Motor neuron (in vitro differentiated cells): Measurements from ENCODE around the gene ZNF2. TPM values are rescaled to one million over a fixed set of nuclear protein-coding genes. Genes with fewer than 3 reads are reported as not detected.

ENCODE experiments used
- ATAC-seq, 8 experiments: fragments of 200-7000 bp; cut with Tn5 transposase; replicated peaks in 6 of 8; 2 replicates each; pipeline ENCODE4 v1.8.0; 2021; ENCODE audit warnings: mild to moderate bottlenecking in 8 of 8, moderate library complexity in 8 of 8
- H3K27ac ChIP-seq, 2 donors: fragments of 250-450 bp; sonication (Bioruptor Pico); 2 replicates each; pipeline ENCODE4 v1.9.0; 2021; ENCODE audit warnings: antibody characterized with exemption in 2 of 2, mild to moderate bottlenecking in 2 of 2, moderate library complexity in 1 of 2
- H3K4me1 ChIP-seq, 2 donors: fragments of 250-450 bp; sonication (Bioruptor Pico); replicated peaks in 1 of 2; 2 replicates each; pipeline ENCODE4 v1.6.1; 2021; ENCODE audit warnings: antibody characterized with exemption in 2 of 2, mild to moderate bottlenecking in 2 of 2, moderate library complexity in 1 of 2
- H3K4me3 ChIP-seq, 5 donors: fragments of 250-450 bp; sonication (Bioruptor Pico); 2 replicates each; pipeline ENCODE4 v1.9.0; 2021; ENCODE audit warnings: antibody characterized with exemption in 5 of 5, mild to moderate bottlenecking in 5 of 5, moderate library complexity in 4 of 5
- WGBS, 10 experiments: fragments of 450-650 bp; shearing (Covaris generic); methylation state at CpG; one replicate each; pipeline ENCODE4 v1.0.0; 2022; 5-methylcytosine and 5-hydroxymethylcytosine counted together
- in situ Hi-C, 9 experiments: fragments of 400-800 bp; cut with MboI; loops; one replicate each; pipeline ENCODE4 v1.15.0; 2021; ENCODE audit warnings: low sequenced_read_pairs in 9 of 9, low pct_unique_long_range_greater_than_20kb in 2 of 9; ENCODE audit not compliant: unreplicated experiment in 9 of 9
- total RNA-seq, 8 experiments: library from RNA; unstranded; fragments of 300-600 nt; gene quantifications; 2 replicates each; pipeline versions ENCODE4 v1.2.3 to v1.2.4, GENCODE V29; 2022

Gene ZNF2
- total RNA-seq, 8 experiments from 2014 or later: 3.8 to 8.1 (median 4.8) TPM

- in situ Hi-C loops: no loop called here
- peak overlapping the region; percentile 56 to 85 (median 63) for H3K4me3 ChIP-seq
- no peak overlapping the region for H3K27ac ChIP-seq
- no peak for ATAC-seq
- WGBS, 10 experiments: 20 to 80% (median 55%) methylated on average over 2 to 6 of the region's 6 CpGs; no CpG with 5 or more reads in 1 of the 10 experiments
- peaks cover 8 to 15% of the 10 kb centered on the region in 2 donors for H3K4me1 ChIP-seq
Observed at GRCh38 chr2:95208106-95208505, 42.5 kb downstream of the ZNF2 start.

DNA sequence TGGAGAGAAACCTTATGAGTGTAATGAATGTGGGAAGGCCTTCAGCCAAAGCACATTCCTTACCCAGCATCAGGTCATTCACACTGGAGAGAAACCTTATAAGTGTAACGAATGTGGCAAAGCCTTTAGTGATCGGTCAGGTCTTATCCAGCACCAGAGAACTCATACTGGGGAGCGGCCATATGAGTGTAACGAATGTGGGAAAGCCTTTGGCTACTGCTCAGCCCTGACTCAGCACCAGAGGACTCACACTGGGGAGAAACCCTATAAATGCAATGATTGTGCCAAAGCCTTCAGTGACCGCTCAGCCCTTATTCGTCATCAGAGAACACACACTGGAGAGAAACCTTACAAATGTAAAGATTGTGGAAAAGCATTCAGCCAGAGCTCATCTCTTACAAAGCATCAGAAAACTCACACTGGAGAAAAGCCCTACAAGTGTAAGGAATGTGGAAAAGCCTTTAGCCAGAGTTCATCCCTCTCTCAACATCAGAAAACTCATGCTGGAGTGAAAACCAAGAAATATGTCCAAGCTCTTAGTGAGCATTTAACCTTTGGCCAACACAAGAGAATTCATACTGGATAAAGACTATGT, 49.5 kb downstream of the ZNF2 start:
- Histone ChIP-seq H3K27ac (no peak overlapping the region), H3K4me1 (no peaks in the 10 kb centered on the region), H3K4me3 (no peak overlapping the region)
- in situ Hi-C loops: no loop called here
- no peak for ATAC-seq
- 80 to 100% (median 95%) methylated on average over 1 to 6 of the region's 6 CpGs; no CpG with 5 or more reads in 1 of the 10 experiments for WGBS, 10 experiments

GRCh38 chr2:95220449-95220848, 54.8 kb downstream of the ZNF2 start:
- no peaks in the 10 kb centered on the region for H3K4me1 ChIP-seq
- in situ Hi-C loops: no loop called here
- H3K27ac ChIP-seq: no peak overlapping the region
- no peak for ATAC-seq
- 67 to 100% (median 100%) methylated on average over 1 to 3 of the region's 3 CpGs; no CpG with 5 or more reads in 1 of the 10 experiments for WGBS, 10 experiments
- H3K4me3 ChIP-seq: no peak overlapping the region

DNA sequence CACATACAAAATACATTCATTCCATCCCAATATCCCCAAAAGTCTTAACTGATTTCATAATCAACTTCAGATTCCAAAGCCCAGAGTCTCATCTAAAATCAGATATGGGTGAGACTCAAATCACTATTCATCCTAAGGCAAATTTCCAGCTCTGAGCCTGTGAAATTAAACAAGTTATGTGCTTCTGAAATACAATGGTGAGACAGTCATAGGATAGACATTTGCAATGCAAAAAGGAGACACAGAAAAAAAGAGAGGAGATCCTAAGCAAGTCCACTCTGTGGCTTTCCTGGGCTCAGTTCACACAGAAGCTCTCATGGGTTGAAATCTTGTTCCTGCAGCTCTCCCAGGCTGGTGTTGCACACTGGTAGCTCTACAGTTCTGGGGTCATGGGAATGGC, 60.0 kb downstream of the ZNF2 start:
- Histone ChIP-seq H3K4me3 (no peak overlapping the region), H3K27ac (no peak overlapping the region), H3K4me1 (no peaks in the 10 kb centered on the region)
- peak in 3 of 8 experiments; percentile 55 to 95 (median 75) for ATAC-seq
- in situ Hi-C loops: no loop called here

GRCh38 chr2:95231723-95232122, 66.1 kb downstream of the ZNF2 start:
- WGBS, 10 experiments: 0 to 80% (median 46%) methylated on average over 1 to 3 of the region's 3 CpGs; no CpG with 5 or more reads in 2 of the 10 experiments
- Histone ChIP-seq H3K27ac (no peak overlapping the region), H3K4me1 (no peaks in the 10 kb centered on the region), H3K4me3 (no peak overlapping the region)
- ATAC-seq: peak in 3 of 8 experiments; percentile 54 to 74 (median 58)
- in situ Hi-C loops: no loop called here

GRCh38 chr2:95232232-95232631, 66.6 kb downstream of the ZNF2 start:
- WGBS, 10 experiments: 29 to 83% (median 50%) methylated on average over 1 of the region's 1 CpG; no CpG with 5 or more reads in 7 of the 10 experiments
- in situ Hi-C loops: no loop called here
- ATAC-seq: no peak

More at GRCh38 chr2:95232232-95232631, 66.6 kb downstream of the ZNF2 start:
- no peak overlapping the region for H3K27ac ChIP-seq
- H3K4me1 ChIP-seq: no peaks in the 10 kb centered on the region
- no peak overlapping the region for H3K4me3 ChIP-seq

Other genes with a start within 250 kb of the ZNF2 start
- gene MAL, start 140.1 kb upstream of the ZNF2 start, total RNA-seq: 10 to 100 TPM in 2 of 8 experiments, 1 to 10 TPM in 4, under 1 TPM in 2; 0.41 to 62.2 (median 2.1) TPM
- 10 to 100 TPM; 41.9 to 96.7 (median 54.3) TPM for gene MRPS5, start 44.0 kb upstream of the ZNF2 start, total RNA-seq
- 10 to 100 TPM; 10.3 to 25.6 (median 18.1) TPM for gene ZNF514, start 6.0 kb upstream of the ZNF2 start, total RNA-seq
- gene ZNF892, start 41.7 kb downstream of the ZNF2 start, total RNA-seq: 10 to 100 TPM in 4 of 8 experiments, 1 to 10 TPM in 4; 2.5 to 12.4 (median 9.7) TPM
- gene PROM2, start 108.6 kb downstream of the ZNF2 start, total RNA-seq: 1 to 10 TPM in 6 of 8 experiments, under 1 TPM in 2; 0.58 to 4.6 (median 2.0) TPM
- gene KCNIP3, start 131.5 kb downstream of the ZNF2 start, total RNA-seq: 1 to 10 TPM in 7 of 8 experiments, under 1 TPM in 1; 0.51 to 5.3 (median 1.8) TPM
- 10 to 100 TPM; 14.0 to 33.4 (median 20.5) TPM for gene FAHD2A, start 236.9 kb downstream of the ZNF2 start, total RNA-seq